ENCODE measurements around the gene PPIE.
"Not testable (repeated sequence)": the region's sequence is repeated elsewhere in the genome, so short reads cannot be mapped to it uniquely, and the experiment has no call there.

Gene PPIE

DNA sequence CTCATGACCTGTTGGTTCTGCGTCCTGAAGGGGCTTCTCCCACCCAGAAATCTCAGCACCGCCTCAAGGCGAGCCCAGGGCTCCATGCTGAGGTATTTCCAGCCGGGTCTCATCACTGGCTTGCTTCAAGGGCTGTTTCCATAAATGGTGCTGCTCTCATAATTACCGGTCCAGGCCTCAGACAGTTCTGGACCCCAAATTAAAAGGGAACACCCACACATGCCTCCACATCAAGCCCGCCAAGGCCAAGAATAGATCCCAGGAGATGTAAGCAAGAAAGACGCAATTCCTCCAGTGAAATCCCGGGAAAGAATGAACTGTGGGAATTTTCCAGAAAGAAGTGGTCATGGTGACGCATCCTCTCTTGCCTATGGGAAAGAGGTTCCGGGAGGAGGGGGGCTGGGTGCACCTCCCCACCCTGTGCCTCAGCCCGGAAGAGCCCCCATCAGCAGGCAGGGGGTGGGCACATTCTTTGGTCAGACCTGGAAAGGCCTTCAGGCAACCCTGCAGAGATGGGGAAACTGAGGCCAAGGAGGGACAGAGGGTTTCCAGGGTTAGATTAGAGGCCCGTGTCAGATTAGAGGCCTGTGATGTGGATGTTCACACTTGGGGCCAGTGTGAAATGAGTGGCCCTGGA, 39.9 kb downstream of the PPIE start:
- not testable (repeated sequence) for DNase-seq

DNA sequence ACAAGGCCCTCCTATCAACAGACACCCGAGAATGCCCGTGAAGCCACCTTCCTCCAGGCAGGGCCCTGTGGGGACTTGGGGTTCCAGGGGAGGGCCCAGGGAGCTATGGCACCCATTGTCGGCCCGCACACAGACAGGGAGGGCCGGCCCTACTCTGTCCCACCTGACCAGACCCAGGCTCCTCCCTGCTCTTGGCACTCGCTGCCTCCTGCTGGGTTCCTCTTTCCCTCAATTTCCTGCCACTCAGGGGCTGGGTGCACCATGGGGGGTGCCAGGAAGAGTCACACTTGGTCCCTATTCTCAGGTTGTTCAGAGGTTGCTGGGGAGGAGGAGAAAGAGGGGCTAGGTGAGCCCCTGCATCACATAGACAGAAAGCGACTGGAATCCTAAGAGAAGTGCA, 40.5 kb downstream of the PPIE start:
- DNase-seq = no peak

DNA sequence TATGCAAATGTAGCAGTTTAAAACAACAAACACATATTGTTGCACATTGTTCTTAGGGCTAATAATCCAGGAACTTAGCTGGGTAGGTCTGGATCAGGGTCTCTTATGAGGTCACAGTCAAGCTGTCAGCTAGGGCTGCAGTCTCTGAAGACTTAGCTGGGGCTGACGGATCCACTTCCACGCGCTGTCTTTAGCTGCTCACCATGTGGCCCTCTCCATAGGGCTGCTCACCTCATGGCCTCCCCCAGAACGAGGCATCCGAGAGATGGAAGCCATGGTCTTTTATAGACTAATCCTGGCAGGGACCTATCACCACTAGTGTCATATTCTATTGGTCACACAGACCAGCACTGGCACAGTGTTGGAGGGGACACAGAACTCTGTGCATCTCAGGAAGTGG, 41.1 kb downstream of the PPIE start:
- no peak for DNase-seq

DNA sequence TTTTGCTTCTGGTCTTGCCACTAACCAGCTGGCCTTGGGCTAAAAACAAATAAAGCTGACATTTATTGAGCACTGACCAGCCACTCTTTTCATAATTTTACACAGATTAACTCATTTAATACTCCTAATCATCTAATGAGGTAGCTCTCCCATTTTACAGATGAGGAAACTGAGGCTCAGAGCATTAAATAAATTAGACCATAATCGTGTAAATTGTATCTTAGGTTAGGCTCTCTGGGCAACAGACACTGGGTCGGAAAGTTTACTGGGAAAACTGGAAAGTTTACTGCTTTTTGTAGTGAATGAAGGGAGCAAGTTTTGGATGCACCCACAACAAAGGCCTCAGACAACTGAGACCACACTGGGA, 42.6 kb downstream of the PPIE start:
- no peak for DNase-seq

DNA sequence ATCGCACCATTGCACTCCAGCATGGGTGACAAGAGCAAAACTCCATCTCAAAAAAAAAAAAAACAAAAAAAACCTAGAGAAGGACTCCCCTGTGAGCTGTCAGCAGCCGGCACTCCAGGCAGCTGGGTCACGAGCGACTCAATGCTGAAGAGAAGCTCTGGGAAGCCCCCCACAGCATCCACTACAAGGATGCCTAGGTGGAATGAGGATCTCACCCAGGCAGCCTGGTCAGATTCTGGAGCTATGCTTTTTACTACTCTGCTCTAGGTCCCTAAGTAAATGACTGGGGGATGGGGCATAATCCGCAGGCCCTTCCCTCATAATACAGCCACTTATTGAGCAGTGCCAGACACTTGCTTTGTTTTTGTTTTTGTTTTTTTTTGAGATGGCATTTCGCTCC, 43.4 kb downstream of the PPIE start:
- no peak for DNase-seq

DNA sequence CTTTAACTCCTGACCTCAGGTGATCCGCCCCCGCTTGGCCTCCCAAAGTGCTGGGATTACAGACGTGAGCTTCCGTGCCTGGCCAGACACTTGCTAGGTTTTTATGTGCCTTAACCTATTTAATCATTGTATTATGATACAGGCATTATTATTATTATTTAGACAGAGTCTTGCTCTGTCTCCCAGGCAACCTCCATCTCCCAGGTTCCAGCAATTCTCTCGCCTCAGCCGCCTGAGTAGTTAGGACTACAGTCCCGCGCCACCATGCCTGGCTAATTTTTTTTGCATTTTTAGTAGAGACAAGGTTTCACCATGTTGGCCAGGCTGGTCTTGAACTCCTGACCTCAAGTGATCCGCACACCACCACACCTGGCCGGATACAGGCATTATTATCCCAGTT, 44.0 kb downstream of the PPIE start:
- not testable (repeated sequence) for DNase-seq

DNA sequence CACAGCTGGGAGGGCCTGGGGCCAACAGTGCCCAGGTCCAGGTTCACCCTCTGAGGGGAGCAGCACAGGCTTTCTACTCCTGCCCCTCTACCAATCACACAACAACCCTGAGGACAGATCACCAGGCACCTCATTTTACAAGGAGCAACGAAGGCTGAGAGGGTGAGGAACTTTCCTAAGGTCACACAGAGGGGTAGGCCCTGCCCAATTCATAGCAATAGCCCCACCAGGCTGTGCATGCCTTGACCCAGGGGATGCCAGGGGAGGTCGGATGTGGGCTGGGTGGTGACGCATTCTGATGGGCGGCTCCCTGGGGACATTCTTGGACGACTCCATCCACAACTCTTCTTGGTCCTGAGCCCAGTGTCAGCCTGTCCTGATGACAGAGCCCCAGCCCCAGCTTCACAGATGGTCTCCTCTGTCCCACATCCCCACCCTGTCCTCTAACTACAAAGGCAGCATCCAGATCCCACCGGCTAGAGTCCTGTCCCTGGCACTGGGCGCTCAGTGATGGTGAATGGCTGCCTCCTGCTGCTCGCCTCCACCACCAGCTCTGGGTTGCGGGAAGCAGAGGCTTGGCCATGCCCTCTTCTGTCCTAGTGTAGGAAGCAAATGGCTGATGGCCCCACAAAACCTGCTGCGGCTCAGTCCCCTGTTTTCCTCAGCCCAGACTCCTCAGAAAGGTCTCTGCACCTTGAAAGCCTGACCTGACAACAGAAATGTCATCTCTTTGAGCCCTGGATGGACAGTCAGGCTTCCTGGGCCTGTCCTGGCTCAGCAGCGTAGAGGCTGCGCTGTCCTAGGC, 47.8 kb downstream of the PPIE start:
- DNase-seq = not testable (repeated sequence)

DNA sequence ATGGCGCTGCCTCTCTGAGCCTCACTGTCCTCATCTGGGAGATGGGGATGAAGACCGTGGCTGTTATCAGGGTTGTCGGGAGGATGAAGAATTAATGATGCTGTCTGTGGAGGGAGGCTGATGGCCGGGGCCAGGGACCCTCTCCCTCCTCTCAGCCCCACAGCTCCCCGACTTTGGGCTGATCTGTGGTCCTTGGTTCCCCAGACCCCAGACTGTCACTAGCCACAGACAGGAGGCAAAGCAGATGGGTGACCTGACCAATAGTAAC, 48.4 kb downstream of the PPIE start:
- not testable (repeated sequence) for DNase-seq

DNA sequence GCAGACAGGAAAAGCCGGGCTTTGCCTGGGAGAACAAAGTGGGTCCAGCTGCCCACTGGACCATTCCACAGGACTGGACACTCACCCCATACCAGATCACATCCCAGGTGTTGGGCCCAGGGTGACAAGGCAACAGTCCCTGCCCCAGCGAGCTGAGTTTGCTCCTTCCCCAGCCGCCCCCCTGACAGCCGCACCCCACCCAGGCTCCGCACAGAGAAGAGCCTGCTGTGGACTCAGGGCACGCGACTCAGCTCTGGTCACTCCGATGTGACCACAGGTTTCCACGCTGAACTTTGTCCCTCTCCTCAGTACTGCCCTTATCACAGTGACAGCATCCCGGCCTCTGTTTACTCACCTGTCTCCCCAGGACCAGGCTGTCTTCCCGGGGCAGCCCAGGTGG, 48.8 kb downstream of the PPIE start:
- DNase-seq = no peak

DNA sequence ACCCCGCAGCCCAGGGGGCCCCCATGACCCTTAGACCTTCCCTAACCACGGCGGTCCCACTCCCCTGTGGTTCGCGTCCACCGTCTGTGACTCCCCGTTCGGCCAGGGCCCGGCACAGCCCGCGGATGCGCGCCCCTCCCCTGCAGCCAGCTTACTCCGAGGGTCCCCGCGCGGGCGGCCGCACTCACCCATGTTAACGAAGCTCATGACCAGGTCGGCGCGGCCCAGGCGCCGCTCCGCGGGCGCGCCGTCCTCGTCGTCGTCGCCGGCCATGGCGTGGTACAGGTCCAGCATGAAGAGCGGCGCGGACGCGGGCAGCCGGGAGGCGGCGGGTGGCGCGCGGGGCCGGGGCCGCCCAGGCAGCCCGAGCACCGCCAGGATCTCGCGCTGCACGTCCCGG, 49.3 kb downstream of the PPIE start:
- not testable (repeated sequence) for DNase-seq

DNA sequence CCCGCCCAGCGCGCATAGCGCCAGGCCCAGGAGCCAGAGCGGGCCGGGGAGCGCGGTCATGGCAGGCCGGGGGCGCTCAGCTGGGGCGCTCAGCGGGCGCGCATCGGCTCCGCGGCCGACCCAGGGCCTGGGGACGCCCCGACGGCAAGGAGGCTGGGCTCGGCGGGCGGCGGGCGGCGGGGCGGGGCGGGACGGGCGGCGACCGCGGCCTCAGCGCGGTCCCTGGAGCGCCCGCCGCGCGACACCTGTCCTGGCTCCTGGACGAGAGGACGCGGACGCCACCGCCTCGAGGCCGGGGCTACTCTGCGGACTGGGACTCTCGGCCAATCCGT, 49.7 kb downstream of the PPIE start:
- DNase-seq = no peak

DNA sequence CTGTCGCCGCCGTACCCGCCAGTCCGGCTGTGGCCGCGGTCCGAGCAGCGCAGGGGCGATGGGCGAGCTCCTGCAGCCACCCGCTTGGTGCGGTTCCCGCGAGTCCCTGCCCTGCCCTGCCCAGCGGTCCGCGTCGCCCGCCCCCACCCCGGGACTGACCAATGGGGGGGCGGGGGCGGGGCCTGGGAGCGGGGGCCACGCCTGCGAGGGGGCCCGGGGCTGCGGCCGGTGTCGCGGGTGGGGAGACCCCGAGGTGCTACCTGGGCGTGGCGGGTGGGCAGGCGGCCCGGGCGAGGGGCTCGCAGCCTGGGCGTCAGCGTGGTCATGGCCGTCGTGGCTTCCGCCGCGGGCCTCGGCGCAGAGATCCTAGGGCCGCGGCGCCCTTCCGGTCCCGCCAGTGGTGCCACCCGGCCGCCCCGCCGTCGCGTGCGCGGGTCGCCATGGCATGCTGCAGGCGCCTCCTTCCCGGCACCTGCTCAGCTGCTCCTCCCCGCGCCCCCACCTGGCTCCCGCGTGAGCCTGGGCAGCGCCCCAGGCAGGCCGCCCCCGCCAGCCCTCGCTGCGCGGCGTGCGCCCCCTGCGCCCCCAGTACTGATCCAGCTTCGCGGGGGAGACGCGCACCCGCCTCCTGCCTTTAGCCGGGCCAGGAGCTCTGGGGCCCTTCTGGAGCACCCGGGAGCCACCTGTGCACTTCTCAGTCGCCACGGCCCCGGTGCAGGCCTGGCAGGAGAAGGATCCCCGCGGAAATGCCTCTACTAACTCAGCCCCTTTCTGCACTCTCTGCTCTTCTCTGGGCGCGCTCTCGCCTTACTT, 50.3 kb downstream of the PPIE start, which contains the start of gene BMP8B:
Gene BMP8B, minus strand, starts transcription at position 108 of the 813 bp plus-strand sequence. CDS start 380 bp downstream, outside the sequence.
- peak; percentile 56 for DNase-seq

DNA sequence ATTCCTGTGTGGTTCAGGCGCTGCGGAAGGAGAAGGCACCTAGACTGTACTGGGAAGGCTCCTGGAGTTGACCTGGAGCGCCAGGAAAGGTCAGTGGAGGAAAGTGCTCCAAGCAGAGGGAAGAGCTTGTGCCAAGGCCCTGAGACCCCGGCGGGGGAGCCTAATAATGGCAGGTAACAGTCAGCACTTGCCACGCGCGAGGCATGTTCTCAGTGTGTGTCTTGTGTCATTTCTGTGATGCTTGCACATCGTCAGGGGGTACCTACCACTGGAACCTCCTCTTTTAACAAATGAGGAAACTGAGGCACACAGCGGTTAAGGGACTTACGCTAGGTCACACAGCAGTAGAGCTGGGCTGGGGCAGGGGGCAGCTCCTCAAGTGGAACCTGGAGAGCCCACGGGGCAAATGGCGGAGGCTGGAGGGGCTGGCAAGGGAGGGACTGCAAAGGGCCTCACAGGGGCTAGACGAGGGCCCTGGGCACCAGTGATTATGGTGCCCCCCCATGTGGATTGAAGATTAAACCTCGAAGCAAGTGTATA, 51.0 kb downstream of the PPIE start:
- DNase-seq = no peak

DNA sequence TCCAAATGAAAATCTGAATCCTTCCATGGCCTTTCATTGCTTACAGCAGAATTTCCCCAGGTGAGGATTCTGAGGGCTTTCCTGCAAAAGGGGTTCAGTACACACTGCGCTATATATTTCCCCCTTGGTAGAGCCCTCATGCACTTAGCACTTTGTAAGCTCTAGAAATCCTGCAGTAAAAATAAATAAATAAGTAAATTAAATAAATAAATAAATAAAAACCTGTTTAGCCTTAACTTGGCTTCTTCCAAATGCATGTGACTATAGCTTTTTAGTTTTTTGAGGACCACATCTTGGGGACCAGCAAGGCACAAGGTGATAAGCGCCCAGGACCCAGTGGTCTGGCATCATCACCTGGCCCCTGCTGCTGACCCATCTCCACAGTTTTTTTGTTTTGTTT, 53.2 kb downstream of the PPIE start:
- DNase-seq = no peak

DNA sequence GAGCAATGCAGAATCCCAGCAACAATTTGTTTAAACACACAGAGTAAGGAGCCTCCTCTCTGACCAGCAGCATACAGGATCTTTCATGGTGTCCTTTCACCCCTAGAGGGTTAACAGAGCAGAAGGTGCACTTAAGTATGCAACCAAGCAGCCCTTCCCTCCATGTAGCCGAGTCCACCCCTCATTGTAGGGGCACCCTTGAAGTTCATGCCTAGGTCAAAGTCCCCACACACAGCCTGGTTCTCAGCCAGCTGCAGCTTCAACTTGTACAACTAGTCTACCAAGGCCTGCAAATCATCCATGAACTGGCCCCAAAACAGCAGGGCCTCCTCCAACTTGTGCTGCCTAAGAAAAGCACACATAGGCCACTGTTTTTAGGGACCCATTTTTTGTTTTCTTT, 57.0 kb downstream of the PPIE start:
- DNase-seq = no peak

DNA sequence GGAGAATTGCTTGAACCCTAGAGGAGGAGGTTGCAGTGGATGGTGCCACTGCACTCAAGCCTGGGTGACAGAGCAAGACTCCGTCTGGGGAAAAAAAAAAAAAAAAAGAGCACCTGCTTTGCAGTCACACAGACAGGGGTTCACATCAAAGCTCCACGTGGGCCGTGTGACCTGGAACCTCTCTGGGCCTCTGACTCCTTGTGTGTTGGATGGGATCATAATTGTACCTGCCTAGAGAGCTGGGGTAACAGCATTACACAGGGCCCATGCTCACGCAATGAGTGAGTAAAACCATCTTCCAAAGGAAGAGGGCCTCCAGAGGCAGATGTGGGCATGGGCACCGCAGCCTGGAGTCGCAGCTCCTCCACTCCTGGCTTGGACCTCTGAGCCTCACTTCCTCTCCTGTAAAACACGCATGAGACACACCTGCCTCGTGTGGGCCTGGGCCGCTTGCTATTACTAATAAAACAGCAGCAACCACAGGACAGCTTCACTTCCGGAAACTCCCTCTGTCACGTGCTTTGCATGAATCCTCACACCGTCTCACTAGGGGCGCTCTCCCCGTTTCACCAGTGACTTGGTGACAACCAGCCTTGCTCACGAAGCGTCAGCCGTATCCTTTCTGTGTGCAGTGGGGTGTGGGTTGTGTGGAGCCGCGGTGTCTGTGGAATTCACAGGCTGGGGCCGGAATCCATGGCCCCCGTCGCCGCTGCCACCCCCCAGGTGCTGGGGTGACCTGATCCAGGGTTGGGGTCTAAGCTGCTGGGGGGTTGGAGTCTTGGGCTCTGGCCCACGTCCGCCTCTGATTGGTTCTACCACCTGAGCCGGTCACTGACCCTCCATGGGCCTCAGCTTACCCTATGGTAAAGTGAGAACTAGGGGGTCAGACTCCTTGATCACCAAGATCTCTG, 60.4 kb downstream of the PPIE start:
- DNase-seq = not testable (repeated sequence)

DNA sequence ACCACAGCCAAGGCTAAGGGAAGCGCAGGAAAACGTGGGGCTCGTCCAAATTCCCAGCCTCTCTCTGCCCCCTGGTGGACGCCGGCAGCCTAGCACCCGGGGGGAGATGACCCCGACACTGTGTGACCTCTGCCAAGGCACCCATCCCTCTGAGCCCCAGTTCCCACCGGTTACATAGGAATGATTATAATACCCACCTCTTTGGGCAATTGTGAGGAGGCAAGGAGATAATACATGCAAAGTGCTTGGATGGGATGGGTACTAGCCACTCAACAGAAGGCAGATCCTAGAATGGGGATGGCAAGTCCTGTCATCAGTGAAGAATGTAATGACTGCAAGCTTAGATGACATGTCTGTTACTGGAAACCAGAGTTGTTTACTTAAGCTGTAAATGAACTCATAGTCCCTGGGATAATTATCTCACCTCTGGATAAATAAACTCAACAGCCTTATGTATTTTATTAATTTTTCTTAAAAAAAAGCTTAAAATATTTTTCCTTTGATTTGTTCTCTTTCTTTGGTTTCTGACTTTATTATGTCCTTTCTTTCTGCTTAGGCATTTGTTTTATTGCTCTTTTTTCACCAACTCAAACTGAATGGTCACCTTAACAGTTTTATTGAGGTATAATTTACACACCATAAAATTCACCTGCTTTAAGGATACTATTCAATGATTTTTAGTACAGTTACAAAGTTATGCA, 61.2 kb downstream of the PPIE start:
- DNase-seq = peak; percentile 34

DNA sequence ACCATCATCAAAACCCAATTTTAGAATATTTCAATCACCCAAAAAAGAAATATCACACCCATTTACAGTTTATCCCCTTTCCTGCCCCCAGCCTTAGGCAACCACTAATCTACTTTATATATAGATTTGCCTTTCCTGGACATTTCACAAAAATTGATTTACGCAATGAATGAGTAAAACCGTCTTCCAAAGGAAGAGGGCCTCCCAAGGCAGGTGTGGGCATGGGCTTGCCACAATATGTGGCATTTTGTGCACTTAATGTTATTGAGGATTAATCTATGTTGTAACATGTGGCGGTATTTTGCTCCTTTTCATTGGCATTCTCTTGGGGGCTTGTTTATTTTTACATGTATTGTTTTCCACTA, 61.8 kb downstream of the PPIE start:
- no peak for DNase-seq

DNA sequence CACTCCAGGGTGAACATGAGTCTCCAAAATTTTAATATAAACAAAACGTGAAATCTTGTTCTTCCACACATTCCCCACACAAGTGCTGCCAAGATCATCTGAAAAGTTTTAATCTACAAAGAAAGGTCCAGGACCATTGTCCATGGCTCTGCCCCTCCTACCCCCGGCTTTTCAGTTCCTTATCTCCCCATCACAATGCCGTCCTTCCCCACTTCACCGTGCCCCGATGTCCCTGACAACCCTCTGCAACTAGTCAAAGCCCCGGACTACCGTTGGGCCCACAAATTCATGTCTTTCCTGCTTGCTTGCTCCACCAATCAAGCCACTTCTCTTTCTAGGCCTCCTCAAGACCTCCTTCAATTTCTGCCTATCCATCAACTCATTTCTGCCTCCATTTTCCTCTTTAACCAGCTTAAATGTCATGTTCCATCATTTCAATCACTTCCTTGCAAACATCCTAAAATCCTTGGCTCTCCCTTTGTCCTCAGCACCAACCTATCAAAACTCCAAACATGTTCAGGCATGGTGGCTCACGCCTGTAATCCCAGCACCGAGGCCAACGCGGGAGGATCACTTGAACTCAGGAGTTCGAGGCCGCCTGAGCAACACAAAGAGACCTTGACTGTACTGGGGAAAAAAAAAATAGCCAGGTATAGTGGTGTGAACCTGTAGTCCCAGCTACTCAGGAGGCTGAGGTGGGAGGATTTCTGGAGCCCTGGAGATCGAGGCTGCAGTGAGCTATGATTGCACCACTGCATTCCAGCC, 64.0 kb downstream of the PPIE start:
- DNase-seq = no peak

DNA sequence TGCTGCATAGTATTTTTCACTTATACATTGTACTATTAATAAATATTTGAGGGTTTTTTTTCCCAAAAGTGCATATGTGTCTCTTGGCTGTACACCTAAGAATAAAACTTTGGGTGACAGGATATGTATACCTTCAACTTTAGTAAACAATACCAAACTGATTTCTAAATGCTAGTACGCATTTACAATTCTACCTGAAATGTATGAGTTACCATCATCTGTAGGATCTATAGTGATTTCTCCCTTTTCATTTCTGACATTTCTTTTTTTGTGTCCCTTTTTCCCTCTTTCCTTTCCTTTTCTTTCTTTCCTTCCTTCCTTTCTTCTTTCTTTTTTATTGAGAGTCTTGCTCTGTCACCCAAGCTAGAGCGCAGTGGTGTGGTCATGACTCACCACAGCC, 66.7 kb downstream of the PPIE start:
- no peak for DNase-seq

DNA sequence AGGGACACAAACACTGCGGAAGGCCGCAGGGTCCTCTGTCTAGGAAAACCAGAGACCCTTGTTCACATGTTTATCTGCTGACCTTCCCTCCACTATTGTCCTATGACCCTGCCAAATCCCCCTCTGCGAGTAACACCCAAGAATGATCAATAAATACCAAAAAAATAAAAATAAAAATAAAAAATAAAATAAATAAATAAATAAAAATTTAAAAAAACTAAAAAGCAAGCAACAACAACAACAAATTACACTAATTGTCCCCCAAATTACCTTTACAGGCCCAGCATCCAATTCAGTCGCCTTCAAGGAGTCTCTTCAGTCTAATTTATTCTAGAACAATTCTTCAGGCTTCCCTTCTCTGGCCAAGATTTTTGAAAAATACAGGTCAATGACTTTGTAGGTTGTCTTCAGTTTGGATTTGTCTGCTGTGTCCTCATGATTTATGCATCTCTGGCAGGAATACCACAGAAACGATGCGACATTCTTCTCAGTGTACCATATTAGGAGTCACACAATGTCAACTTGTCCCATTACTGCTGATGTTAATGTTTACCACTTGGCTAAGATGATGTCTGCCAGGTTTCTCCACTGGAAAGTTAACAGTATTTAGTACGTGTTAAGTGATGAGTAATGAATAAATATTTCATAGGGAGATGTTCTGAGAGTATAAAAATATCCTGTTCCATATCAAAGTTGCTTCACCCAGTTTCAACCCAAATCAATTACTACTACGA, 70.3 kb downstream of the PPIE start:
- DNase-seq = no peak
